Thyroid gland (tissue), 4 donors: ENCODE results near the gene IL1RL1.

Experiments
- CTCF ChIP-seq, 6 experiments: fragments of 200-600 bp in 3 of 6; fragments of 450-650 bp in 3 of 6; sonication (generic) in 3 of 6; IDR thresholded peaks; one replicate each; pipeline ENCODE4 v1.5.1; 2016 to 2019; ENCODE audit warnings: antibody characterized with exemption in 6 of 6, mild to moderate bottlenecking in 2 of 6, inconsistent platforms in 1 of 6, moderate library complexity in 1 of 6
- POLR2A ChIP-seq, 2 donors: fragments of 450-650 bp; IDR thresholded peaks; one replicate each; pipeline ENCODE4 v1.6.1; 2017; ENCODE audit warnings: antibody characterized with exemption in 2 of 2, mild to moderate bottlenecking in 2 of 2, moderate library complexity in 1 of 2

- TF ChIP-seq CTCF (IDR thresholded peaks at IDR 0.05) (no peak), POLR2A (IDR thresholded peaks at IDR 0.05) (no peak)
Observed at GRCh38 chr2:102318437-102318836, 7.1 kb downstream of the IL1RL1 start.
